ENCODE results near the gene STK17A.
"Not testable (repeated sequence)": the region's sequence is repeated elsewhere in the genome, so short reads cannot be mapped to it uniquely, and the experiment has no call there.

Gene STK17A

DNA sequence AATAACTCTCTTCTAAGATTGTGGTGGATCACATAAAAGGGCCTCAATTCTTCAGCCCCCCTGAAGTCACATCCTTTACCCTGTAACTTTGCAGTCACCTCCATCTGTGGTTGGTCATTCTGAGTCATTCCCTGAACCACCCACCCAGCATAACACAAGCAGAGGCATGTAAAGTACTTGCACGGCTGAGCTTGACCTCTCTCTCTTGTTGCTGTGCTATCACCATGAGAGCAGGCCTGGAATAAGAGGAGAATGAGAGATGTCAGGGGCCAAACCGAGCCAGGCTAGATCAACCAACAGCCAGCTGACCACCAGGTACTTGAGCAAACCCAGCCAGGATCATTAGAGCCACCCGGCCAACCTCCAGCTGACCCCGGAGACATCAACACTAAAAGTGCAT is 13.5 kb upstream of the STK17A start:
- DNase-seq: no peak

DNA sequence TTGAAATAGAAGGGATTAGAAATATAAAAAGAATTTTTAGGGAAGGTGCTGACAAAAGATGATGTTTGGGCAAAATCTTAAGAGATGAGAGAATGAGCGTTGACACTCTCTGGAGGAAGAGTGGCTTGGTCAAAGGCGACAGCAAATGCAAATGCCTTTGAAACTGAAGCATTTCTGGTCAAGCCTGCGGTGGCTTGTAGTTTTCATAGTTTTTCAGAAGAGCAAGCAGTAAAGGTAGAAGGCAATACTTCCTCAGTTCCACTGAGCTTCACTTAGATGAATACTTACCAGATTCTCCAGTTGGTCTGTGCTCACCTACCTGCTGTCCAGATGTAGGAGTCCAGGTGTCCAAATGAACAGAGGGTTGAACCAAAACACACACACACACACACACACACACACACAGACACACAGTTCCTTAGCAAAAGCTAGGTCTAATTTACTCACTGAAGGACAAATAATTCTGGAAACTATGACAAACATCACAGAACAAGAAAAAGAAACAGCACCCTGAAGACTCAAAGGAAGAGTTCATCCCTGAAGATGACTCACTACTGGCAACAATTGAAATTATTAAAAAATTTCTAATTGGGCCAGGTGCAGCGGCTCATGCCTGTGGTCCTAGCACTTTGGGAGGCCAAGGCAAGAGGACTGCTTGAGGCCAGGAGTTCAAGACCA is 12.1 kb upstream of the STK17A start:
- no peak for DNase-seq

- DNase-seq: peak; percentile 38
Observed at GRCh38 chr7:43572516-43573049, 10.3 kb upstream of the STK17A start.

- DNase-seq: not testable (repeated sequence)
Observed at GRCh38 chr7:43573832-43574231, 9.1 kb upstream of the STK17A start.

DNA sequence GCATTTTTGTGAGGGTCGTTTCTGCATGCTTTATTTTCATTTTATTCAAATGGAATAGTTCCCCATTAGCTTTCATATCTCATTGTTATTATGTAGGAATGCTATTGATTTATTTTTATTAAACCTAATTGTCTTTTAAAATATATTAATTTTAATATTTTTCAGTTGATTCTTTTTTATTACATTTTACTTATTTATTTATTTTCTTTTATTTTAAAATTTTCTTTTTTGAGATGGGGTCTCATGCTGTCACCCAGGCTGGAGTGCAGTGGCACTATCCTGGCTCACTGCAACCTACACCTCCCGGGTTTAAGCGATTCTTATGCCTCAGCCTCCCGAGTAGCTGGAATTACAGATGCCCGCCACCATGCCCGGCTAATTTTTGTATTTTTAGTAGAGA is 7.4 kb upstream of the STK17A start:
- no peak for DNase-seq

- no peak for DNase-seq
Observed at GRCh38 chr7:43576241-43576640, 6.7 kb upstream of the STK17A start.

GRCh38 chr7:43577485-43577951 is 5.4 kb upstream of the STK17A start:
- no peak for DNase-seq

- peak; percentile 74 for DNase-seq
Observed at GRCh38 chr7:43583424-43584194, 701 bp downstream of the STK17A start.

GRCh38 chr7:43584195-43584586 is 1.3 kb downstream of the STK17A start:
- peak; percentile 34 for DNase-seq

DNA sequence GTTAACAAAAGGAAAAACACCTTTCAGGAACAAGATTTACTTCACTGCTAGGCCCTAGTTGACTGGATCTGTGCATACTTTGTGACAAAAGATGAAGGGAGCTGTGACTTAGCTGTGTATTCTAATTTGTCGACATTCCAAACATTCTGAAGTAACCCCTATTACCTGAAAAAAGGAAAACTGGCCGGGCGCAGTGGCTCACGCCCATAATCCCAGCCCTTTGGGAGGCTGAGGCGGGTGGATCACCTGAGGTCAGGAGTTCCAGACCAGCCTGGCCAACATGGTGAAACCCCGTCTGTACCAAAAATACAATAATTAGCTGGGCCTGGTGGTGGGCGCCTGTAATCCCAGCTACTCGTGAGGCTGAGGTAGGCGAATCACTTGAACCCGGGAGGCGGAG is 1.8 kb downstream of the STK17A start:
- not testable (repeated sequence) for DNase-seq

GRCh38 chr7:43585562-43585961 is 2.7 kb downstream of the STK17A start:
- peak; percentile 39 for DNase-seq

DNA sequence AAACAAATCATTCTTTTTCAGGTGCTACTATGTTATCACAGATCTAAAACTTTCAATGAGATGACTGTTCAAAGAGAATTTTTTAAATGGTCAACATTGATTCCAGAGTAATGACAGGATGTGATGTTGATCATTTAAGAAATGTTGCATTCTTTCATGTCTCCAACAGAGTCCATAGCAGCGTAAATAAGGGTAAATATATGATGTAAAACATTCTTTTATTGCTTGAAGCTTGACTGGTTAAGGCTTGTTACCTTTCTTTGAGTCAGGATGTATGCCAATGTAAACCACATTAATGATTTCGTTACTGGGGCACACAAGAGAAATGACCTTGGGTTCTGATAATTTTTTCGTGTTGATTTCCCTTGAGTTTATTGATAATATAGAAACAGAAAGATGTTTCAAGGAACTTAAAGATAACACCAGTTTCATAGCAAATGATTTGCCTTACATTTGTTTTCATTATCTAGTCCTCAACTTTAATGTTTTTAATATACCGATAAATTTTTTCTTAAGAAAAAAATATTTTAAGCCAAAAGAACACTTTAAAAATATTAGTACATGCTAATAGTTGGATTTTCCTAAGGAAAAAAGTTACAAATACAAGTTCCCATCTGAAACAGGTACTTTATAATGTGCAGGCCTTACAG is 3.5 kb downstream of the STK17A start:
- peak; percentile 72 for DNase-seq

- DNase-seq: no peak
Observed at GRCh38 chr7:43588477-43589132, 5.7 kb downstream of the STK17A start.

DNA sequence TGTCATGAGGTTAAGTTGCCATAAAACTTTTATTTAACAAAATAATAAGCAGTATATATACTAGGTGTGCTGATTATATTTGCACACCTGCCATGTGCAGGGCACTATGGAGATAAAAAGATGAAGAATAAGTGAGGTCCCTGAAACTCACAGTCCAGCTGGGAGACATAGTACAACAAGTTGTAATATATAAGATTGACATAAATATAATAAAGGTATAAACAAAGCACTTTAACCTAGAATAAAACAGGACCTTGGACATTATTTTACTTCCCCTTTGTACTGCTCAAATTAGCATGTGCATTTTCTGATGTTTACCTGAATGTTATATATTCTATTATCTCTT is 6.2 kb downstream of the STK17A start:
- no peak for DNase-seq

GRCh38 chr7:43589728-43590127 is 6.8 kb downstream of the STK17A start:
- DNase-seq: no peak

DNA sequence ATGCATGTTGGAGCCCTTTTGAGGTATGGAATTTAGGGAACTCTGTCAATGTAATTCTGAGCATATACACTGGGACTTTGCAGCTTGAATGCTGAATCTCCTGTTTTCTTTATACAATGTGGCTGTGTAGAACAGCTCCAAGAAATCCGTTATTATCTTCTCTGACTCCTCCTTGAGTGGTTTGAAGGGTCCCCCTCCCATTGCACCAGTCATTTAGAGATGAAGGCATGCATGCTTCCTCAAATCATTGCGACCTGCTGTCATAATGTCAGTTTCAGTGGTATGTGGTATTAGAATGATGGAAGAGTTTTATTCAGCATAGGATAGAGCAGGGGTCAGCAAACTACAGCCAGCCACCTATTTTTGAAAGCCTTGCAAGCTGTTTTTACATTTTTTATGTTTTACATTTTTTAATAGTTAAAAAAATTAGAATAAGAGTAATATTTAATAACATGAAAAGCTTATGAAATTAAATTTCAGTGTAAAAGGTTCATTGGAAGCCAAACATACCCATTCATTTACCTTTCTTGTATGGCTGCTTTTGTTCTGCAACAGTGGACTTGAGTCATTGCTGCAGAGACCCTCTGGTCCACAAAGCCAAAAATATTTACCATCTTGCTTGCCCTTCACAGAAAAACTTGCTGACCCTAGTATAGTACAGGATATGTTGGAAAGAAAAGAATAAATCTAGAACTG is 8.1 kb downstream of the STK17A start:
- no peak for DNase-seq

DNA sequence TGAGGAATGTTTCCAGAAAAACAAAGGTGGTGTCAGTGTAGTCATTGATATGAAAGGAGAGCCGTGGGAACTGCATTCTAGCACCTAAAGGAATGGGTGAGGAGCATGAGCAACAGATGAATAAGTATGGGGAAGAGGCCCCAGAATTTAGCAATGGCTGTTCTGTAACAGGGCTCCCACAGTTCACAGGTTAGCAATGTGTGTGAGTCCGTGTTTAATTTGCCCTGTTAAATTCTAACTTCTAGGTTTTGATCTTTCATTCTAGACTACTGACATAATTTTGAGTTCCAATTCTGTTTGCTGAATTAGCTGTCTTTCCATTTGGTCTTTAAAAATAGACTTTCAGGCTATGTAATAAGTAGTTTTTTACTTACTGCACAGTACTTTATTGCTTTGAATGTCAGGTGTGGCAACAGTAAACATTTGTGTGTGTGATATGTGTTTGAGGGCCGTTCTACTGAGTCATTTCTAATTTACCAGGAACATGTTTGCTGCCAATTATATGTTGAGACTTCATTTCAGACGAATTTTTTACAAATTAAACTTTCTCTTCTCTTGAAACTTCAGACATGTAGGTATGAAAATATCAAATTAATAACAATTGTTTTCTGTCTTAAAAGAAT is 8.8 kb downstream of the STK17A start:
- peak; percentile 52 for DNase-seq

GRCh38 chr7:43592326-43592725 is 9.4 kb downstream of the STK17A start:
- no peak for DNase-seq

GRCh38 chr7:43593010-43593409 is 10.1 kb downstream of the STK17A start:
- DNase-seq: no peak

DNA sequence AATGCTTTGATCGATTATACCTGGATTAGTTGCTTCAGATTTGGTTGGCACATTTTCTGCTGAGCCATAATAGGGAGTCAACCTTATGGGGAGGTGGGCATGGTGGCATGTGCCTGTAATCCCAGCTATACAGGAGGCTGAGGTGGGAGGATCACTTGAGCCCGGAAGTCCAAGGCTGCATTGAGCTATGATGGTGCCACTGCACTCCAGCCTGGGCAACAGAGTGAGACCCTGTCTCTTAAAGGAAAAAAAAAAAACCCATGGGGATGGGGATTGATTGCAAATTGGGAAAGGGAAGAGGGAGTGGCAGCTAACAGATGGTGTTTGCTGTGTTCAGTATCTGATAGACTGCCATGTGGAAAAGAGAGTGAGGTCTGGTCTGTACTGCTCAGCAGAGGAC is 11.1 kb downstream of the STK17A start:
- DNase-seq: no peak

DNA sequence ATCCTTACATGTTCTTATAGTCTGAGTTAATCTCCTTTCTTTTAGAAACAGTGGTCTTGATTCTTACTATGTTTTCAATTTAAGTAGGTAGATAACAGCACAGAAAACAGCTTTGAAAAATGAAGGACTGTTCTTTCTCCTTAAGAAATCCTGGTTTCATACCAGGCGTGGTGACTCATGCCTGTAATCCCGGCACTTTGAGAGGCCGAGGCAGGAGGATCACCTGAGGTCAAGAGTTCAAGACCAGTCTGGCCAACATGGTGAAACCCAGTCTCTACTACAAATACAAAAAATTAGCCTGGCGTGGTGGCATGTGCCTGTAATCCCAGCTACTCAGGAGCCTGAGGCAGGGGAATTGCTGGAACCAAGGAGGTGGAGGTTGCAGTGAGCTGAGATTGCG is 13.5 kb downstream of the STK17A start:
- not testable (repeated sequence) for DNase-seq

GRCh38 chr7:43600056-43600455 is 17.1 kb downstream of the STK17A start:
- no peak for DNase-seq

All from CD4-positive, alpha-beta T cell treated with Interleukin-4 for 4 hours (primary cell).